ENCODE measurements around the gene PDGFD. TPM values are rescaled to one million over a fixed set of nuclear protein-coding genes. Genes with fewer than 3 reads are reported as not detected.

The PDGFD gene
- total RNA-seq, 1 experiment from 2014 or later, result 1.7 TPM

- Histone ChIP-seq H2BK20ac (ENCODE audit: low read depth, low read length, poor library complexity, severe bottlenecking) (no peak overlapping the region), H3K18ac (ENCODE audit: insufficient read length, low read depth, low read length) (no peak overlapping the region), H2AFZ (ENCODE audit: low read length) (no peak overlapping the region), H3K9me3 (ENCODE audit: control insufficient read depth, low read depth, low read length) (no peaks in the 10 kb centered on the region), H3K23ac (ENCODE audit: insufficient read length, low read depth, low read length) (no peak overlapping the region), H3T11ph (ENCODE audit: low read length) (no peak overlapping the region), H4K5ac (ENCODE audit: insufficient read length, low read depth, low read length) (no peak overlapping the region), H3K4me1 (ENCODE audit: insufficient read depth, low read length) (no peaks in the 10 kb centered on the region), H2AK5ac (ENCODE audit: insufficient read length, low read length) (no peak overlapping the region), H3K14ac (ENCODE audit: insufficient read depth, low read length) (no peak overlapping the region), H3K27ac (ENCODE audit: insufficient read length, low read depth, low read length) (no peak overlapping the region), H3K4ac (ENCODE audit: low read depth, low read length) (no peak overlapping the region), H3K23me2 (ENCODE audit: insufficient read length, low read depth, low read length, poor library complexity, severe bottlenecking) (no peaks in the 10 kb centered on the region), H2BK120ac (ENCODE audit: low read depth, low read length, poor library complexity, severe bottlenecking) (no peak overlapping the region), H2BK5ac (ENCODE audit: insufficient read length, low read length) (no peak overlapping the region), H3K79me2 (ENCODE audit: insufficient read depth, low read length) (no peaks in the 10 kb centered on the region), H2BK12ac (ENCODE audit: insufficient read length, low read depth, low read length) (no peak overlapping the region), H3K56ac (ENCODE audit: insufficient read length, low read depth, low read length) (no peak overlapping the region), H2BK15ac (ENCODE audit: low read depth, low read length) (no peak overlapping the region), H3K4me2 (ENCODE audit: insufficient read depth, insufficient read length, low read length) (no peak overlapping the region), H3K9ac (ENCODE audit: extremely low read depth, insufficient read length, low read length) (no peak overlapping the region), H4K20me1 (ENCODE audit: control insufficient read depth, insufficient read depth, insufficient read length) (no peaks in the 10 kb centered on the region), H3K79me1 (ENCODE audit: insufficient read depth, low read depth, low read length, poor library complexity, severe bottlenecking) (no peaks in the 10 kb centered on the region), H3K27me3 (ENCODE audit: insufficient read depth, low read length) (no peaks in the 10 kb centered on the region), H4K8ac (replicated peaks; ENCODE audit: insufficient read length, low read depth, low read length) (no peak overlapping the region), H4K91ac (ENCODE audit: insufficient read length, low read depth, low read length) (no peak overlapping the region)
- H3K27me3 Mint-ChIP-seq (ENCODE audit: low read depth), result no peaks in the 10 kb centered on the region
- H3K27ac Mint-ChIP-seq, result no peak overlapping the region
- no peaks in the 10 kb centered on the region for H3K4me1 Mint-ChIP-seq
- H3K4me3 Mint-ChIP-seq, result no peak overlapping the region
- no peak for TF ChIP-seq CTCF (conservative IDR thresholded peaks at IDR 0.05)
- no peaks in the 10 kb centered on the region for H3K36me3 Mint-ChIP-seq (ENCODE audit: insufficient read depth in 1 of 3, low read depth in 3 of 3)
- no peak for DNase-seq
- H3K9me3 Mint-ChIP-seq, result no peaks in the 10 kb centered on the region
- WGBS (ENCODE audit: extremely low coverage, insufficient read length, low lambda C conversion rate), result no CpG with 5 or more reads among the region's 2 CpGs
Measured at GRCh38 chr11:103994518-103994917, 169.4 kb downstream of the PDGFD start.
